ENCODE results near the gene PRKAB2. TPM values are rescaled to one million over a fixed set of nuclear protein-coding genes. Genes with fewer than 3 reads are reported as not detected.

PRKAB2 gene
- total and polyA plus RNA-seq, 9 of the 15 experiments (the other 6 are each of a cell fraction or from before 2014, with no cell fraction given) = 2.3 to 20.8 (median 7.9) TPM

DNA sequence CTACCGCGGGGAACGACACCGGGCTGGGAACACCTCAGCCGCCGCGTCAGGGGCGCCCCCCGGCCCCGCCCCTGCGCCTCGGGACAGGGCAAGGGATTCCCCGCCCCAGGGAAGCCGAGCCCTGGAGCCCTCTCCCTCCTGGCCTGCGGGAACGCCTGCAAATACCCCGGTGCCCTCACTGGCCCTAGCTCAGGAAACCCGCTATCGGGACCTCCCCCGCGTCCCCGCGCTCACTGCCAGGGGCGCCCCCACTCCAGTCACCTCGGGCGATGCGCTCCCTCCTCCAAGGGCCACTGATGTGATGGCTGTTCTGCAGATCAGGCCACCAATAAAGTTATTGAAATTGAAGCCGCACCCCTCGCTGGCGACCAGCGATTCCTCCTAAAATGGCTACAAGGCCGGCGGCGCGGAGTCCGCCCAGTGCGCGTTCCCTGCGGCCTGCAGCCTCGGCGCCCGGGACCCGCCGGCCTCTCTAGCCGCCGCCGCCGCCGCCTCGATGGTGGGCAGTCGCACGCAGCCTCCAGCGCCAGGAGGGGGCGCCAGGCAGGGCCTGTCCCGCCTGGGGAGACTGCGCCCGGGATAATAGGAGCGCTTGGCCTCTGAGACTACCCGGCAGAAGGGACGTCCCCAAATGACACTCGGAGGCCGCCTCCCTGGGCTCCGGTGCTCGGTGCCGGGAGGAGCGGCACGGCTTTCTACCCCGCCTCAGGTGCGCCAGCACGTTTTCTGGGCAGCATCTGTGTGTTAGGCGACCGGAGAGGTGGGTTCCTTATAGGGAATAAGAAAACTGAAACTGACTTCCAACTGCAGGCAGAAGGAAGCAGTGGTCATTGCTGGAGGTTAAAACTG, at the start of gene PRKAB2 (continued):
- TF ChIP-seq, protein P1, sequence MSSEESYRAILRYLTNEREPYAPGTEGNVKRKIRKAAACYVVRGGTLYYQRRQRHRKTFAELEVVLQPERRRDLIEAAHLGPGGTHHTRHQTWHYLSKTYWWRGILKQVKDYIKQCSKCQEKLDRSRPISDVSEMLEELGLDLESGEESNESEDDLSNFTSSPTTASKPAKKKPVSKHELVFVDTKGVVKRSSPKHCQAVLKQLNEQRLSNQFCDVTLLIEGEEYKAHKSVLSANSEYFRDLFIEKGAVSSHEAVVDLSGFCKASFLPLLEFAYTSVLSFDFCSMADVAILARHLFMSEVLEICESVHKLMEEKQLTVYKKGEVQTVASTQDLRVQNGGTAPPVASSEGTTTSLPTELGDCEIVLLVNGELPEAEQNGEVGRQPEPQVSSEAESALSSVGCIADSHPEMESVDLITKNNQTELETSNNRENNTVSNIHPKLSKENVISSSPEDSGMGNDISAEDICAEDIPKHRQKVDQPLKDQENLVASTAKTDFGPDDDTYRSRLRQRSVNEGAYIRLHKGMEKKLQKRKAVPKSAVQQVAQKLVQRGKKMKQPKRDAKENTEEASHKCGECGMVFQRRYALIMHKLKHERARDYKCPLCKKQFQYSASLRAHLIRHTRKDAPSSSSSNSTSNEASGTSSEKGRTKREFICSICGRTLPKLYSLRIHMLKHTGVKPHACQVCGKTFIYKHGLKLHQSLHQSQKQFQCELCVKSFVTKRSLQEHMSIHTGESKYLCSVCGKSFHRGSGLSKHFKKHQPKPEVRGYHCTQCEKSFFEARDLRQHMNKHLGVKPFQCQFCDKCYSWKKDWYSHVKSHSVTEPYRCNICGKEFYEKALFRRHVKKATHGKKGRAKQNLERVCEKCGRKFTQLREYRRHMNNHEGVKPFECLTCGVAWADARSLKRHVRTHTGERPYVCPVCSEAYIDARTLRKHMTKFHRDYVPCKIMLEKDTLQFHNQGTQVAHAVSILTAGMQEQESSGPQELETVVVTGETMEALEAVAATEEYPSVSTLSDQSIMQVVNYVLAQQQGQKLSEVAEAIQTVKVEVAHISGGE (CRISPR knock-in tag; IDR thresholded peaks at IDR 0.05) = peak in 1 of 3 experiments; percentile 75; a peak in 2 of 6 replicates
- no peak; the same call in 1 of the 2 replicates for TF ChIP-seq TCF3 (CRISPR knock-in tag; IDR thresholded peaks at IDR 0.05)
- TF ChIP-seq PHB2 (IDR thresholded peaks at IDR 0.05; ENCODE audit: low read depth) = no peak
- no peak for TF ChIP-seq ZBTB8A (IDR thresholded peaks at IDR 0.05; ENCODE audit: partially characterized antibody)
- TF ChIP-seq, protein P2, sequence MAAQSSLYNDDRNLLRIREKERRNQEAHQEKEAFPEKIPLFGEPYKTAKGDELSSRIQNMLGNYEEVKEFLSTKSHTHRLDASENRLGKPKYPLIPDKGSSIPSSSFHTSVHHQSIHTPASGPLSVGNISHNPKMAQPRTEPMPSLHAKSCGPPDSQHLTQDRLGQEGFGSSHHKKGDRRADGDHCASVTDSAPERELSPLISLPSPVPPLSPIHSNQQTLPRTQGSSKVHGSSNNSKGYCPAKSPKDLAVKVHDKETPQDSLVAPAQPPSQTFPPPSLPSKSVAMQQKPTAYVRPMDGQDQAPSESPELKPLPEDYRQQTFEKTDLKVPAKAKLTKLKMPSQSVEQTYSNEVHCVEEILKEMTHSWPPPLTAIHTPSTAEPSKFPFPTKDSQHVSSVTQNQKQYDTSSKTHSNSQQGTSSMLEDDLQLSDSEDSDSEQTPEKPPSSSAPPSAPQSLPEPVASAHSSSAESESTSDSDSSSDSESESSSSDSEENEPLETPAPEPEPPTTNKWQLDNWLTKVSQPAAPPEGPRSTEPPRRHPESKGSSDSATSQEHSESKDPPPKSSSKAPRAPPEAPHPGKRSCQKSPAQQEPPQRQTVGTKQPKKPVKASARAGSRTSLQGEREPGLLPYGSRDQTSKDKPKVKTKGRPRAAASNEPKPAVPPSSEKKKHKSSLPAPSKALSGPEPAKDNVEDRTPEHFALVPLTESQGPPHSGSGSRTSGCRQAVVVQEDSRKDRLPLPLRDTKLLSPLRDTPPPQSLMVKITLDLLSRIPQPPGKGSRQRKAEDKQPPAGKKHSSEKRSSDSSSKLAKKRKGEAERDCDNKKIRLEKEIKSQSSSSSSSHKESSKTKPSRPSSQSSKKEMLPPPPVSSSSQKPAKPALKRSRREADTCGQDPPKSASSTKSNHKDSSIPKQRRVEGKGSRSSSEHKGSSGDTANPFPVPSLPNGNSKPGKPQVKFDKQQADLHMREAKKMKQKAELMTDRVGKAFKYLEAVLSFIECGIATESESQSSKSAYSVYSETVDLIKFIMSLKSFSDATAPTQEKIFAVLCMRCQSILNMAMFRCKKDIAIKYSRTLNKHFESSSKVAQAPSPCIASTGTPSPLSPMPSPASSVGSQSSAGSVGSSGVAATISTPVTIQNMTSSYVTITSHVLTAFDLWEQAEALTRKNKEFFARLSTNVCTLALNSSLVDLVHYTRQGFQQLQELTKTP (IDR thresholded peaks at IDR 0.05; ENCODE audit: low read depth in 1 of 2, partially characterized antibody in 2 of 2) = peak in 1 of 2 experiments; percentile 48
- TF ChIP-seq, protein P3, sequence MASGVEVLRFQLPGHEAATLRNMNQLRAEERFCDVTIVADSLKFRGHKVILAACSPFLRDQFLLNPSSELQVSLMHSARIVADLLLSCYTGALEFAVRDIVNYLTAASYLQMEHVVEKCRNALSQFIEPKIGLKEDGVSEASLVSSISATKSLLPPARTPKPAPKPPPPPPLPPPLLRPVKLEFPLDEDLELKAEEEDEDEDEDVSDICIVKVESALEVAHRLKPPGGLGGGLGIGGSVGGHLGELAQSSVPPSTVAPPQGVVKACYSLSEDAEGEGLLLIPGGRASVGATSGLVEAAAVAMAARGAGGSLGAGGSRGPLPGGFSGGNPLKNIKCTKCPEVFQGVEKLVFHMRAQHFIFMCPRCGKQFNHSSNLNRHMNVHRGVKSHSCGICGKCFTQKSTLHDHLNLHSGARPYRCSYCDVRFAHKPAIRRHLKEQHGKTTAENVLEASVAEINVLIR (CRISPR knock-in tag; IDR thresholded peaks at IDR 0.05) = 0 out of 2 replicates have a peak, but pooled peaks have one; percentile 29
- no peak for TF ChIP-seq ZNF41 (CRISPR knock-in tag; conservative IDR thresholded peaks at IDR 0.05)
- TF ChIP-seq HMG20B (CRISPR knock-in tag; IDR thresholded peaks at IDR 0.05) = no peak
- TF ChIP-seq KAT2B (IDR thresholded peaks at IDR 0.05; ENCODE audit: low read depth, low read length) = no peak
- no peak for TF ChIP-seq ZNF165 (CRISPR knock-in tag; IDR thresholded peaks at IDR 0.05; ENCODE audit: borderline replicate concordance)
- no peak for TF ChIP-seq PYGO2 (tag; IDR thresholded peaks at IDR 0.05)
- no peak for TF ChIP-seq RBM39 (optimal IDR thresholded peaks at IDR 0.05; ENCODE audit: low read depth, low read length)
- TF ChIP-seq, protein P4, sequence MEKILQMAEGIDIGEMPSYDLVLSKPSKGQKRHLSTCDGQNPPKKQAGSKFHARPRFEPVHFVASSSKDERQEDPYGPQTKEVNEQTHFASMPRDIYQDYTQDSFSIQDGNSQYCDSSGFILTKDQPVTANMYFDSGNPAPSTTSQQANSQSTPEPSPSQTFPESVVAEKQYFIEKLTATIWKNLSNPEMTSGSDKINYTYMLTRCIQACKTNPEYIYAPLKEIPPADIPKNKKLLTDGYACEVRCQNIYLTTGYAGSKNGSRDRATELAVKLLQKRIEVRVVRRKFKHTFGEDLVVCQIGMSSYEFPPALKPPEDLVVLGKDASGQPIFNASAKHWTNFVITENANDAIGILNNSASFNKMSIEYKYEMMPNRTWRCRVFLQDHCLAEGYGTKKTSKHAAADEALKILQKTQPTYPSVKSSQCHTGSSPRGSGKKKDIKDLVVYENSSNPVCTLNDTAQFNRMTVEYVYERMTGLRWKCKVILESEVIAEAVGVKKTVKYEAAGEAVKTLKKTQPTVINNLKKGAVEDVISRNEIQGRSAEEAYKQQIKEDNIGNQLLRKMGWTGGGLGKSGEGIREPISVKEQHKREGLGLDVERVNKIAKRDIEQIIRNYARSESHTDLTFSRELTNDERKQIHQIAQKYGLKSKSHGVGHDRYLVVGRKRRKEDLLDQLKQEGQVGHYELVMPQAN (IDR thresholded peaks at IDR 0.05; ENCODE audit: borderline replicate concordance) = peak; percentile 69; the same call in 1 of the 2 replicates
- no peak for TF ChIP-seq FOXK1 (CRISPR knock-in tag; IDR thresholded peaks at IDR 0.05; ENCODE audit: borderline replicate concordance)
